GM23248 (cell line): ENCODE measurements around the gene VCPKMT.

Experiments used
- EZH2 ChIP-seq: fragments of 200-600 bp; sonication (generic); IDR thresholded peaks from 2 replicates; pipeline ENCODE4 v1.6.1; 2018; ENCODE audit warnings: antibody characterized with exemption, mild to moderate bottlenecking; ENCODE audit not compliant: insufficient read depth, poor library complexity, severe bottlenecking
- EZH2phosphoT487 ChIP-seq: fragments of 200-600 bp; sonication (generic); IDR thresholded peaks from 2 replicates; pipeline ENCODE4 v1.6.1; 2018; ENCODE audit warnings: antibody characterized with exemption, moderate library complexity, mild to moderate bottlenecking, low read depth; ENCODE audit not compliant: insufficient read depth

- TF ChIP-seq EZH2 (no peak), EZH2phosphoT487 (no peak)
Observed at GRCh38 chr14:50085570-50086320, 30.6 kb downstream of the VCPKMT start.
